Right lobe of liver (tissue), 6 donors: ENCODE measurements around the gene CYBRD1. TPM values are rescaled to one million over a fixed set of nuclear protein-coding genes. Genes with fewer than 3 reads are reported as not detected.

ENCODE experiments used
- ATAC-seq, 4 donors: fragments of 200-7000 bp; cut with Tn5 transposase; one replicate each; pipeline ENCODE4 v1.9.1; 2020; ENCODE audit warnings: mild to moderate bottlenecking in 4 of 4, moderate library complexity in 4 of 4
- DNase-seq, 3 donors: peaks; one replicate each; pipeline ENCODE4 v3.0.0-alpha.2; 2020
- H3K27ac ChIP-seq, 3 donors: fragments of 200-600 bp; one replicate each; pipeline ENCODE4 v1.8.0; 2022
- H3K27me3 ChIP-seq, 2 donors: fragments of 200-600 bp; one replicate each; pipeline ENCODE4 v1.8.0; 2022
- H3K36me3 ChIP-seq, 4 donors: fragments of 200-600 bp; sonication (generic) in 1 of 4; one replicate each; pipeline versions ENCODE4 v1.5.1 to v1.8.0; 2017 to 2022; ENCODE audit warnings: control low read depth in 1 of 4
- H3K4me1 ChIP-seq, 4 donors: fragments of 200-600 bp; sonication (generic) in 1 of 4; one replicate each; pipeline versions ENCODE4 v1.5.1 to v1.8.0; 2017 to 2022; ENCODE audit warnings: control low read depth in 1 of 4
- H3K4me3 ChIP-seq, 3 donors: fragments of 200-600 bp; one replicate each; pipeline ENCODE4 v1.8.0; 2022
- H3K9me3 ChIP-seq, 4 donors: fragments of 200-600 bp; sonication (generic) in 1 of 4; one replicate each; pipeline versions ENCODE4 v1.5.1 to v1.8.0; 2017 to 2022; ENCODE audit warnings: control low read depth in 1 of 4
- CTCF ChIP-seq, 4 donors: fragments of 200-600 bp in 3 of 4; fragments of 450-650 bp in 1 of 4; IDR thresholded peaks; one replicate each; pipeline versions ENCODE4 v1.5.1 to v1.8.0; 2016 to 2022; ENCODE audit warnings: antibody characterized with exemption in 4 of 4, mild to moderate bottlenecking in 2 of 4
- POLR2A ChIP-seq: fragments of 450-650 bp; IDR thresholded peaks from one replicate; pipeline ENCODE4 v1.6.1; 2017; ENCODE audit warnings: antibody characterized with exemption, mild to moderate bottlenecking
- WGBS: methylation state at CpG from one replicate; pipeline ENCODE4 v1.1.6; 2018; ENCODE audit warnings: low coverage, low lambda C conversion rate; ENCODE audit not compliant: insufficient coverage; ENCODE audit errors: missing lambda C conversion rate; 5-methylcytosine and 5-hydroxymethylcytosine counted together
- intact Hi-C, 2 donors: fragments of 100-400 bp; cut with DNase I; formaldehyde crosslinking; loops; one replicate each; pipeline versions ENCODE4 v1.11.2 to v1.14.1; 2022
- total RNA-seq, 6 experiments: library from RNA; depleted of rRNA in 2 of 6; stranded (reverse); fragments of >200 nt in 2 of 6; fragmentation: NEBNext Ultra II Directional in 3 of 6; extraction: Animal tissue kit (Norgen Biotek cat#: 25700) in 3 of 6; gene quantifications; one replicate each; pipeline versions ENCODE4 v1.1.0 to v1.2.4, GENCODE V29; 2016 to 2023
- donor health status: DM: no; HTN: yes; CAD: no.
- donor health status: DM: no; HTN: no; CAD: no.
- donor health status: DM: no; HTN: no; CAD: no.
- donor health status: DM: no; HTN: yes; CAD: no.
- donor health status: DM: no; HTN: yes; CAD: no.

CYBRD1 gene
- total RNA-seq, 6 experiments from 2014 or later = 7.3 to 15.1 (median 10.9) TPM

GRCh38 chr2:171583566-171583965 is 61.3 kb downstream of the CYBRD1 start:
- Histone ChIP-seq H3K27me3 (no peaks in the 10 kb centered on the region), H3K27ac (no peak overlapping the region), H3K9me3 (no peaks in the 10 kb centered on the region), H3K4me3 (no peak overlapping the region), H3K4me1 (no peaks in the 10 kb centered on the region), H3K36me3 (no peaks in the 10 kb centered on the region)
- ATAC-seq = no peak
- intact Hi-C loops = no loop called here
- TF ChIP-seq CTCF (IDR thresholded peaks at IDR 0.05) (no peak), POLR2A (no peak)
- no peak for DNase-seq
- WGBS = no CpG with 5 or more reads among the region's 1 CpG

- Histone ChIP-seq H3K36me3 (no peaks in the 10 kb centered on the region), H3K4me1 (no peaks in the 10 kb centered on the region), H3K9me3 (no peaks in the 10 kb centered on the region), H3K27ac (no peak overlapping the region), H3K27me3 (no peaks in the 10 kb centered on the region), H3K4me3 (no peak overlapping the region)
- WGBS = 84% methylated on average over 1 of the region's 1 CpG
- intact Hi-C loops = no loop called here
- no peak for DNase-seq
- TF ChIP-seq CTCF (IDR thresholded peaks at IDR 0.05) (no peak), POLR2A (no peak)
- no peak for ATAC-seq
Observed at GRCh38 chr2:171584001-171584400, 61.7 kb downstream of the CYBRD1 start.

- Histone ChIP-seq H3K27ac (no peak overlapping the region), H3K4me3 (no peak overlapping the region), H3K36me3 (no peaks in the 10 kb centered on the region), H3K4me1 (no peaks in the 10 kb centered on the region), H3K27me3 (no peaks in the 10 kb centered on the region), H3K9me3 (no peaks in the 10 kb centered on the region)
- ATAC-seq (no peak), DNase-seq (no peak)
- intact Hi-C loops = no loop called here
- 63% methylated on average over 4 of the region's 4 CpGs for WGBS
- TF ChIP-seq CTCF (IDR thresholded peaks at IDR 0.05) (no peak), POLR2A (no peak)
Observed at GRCh38 chr2:171587132-171587531, 64.9 kb downstream of the CYBRD1 start.

GRCh38 chr2:171587567-171587966 is 65.3 kb downstream of the CYBRD1 start:
- ATAC-seq = no peak
- no peak overlapping the region for H3K4me3 ChIP-seq
- no peak overlapping the region for H3K27ac ChIP-seq
- no peaks in the 10 kb centered on the region for H3K36me3 ChIP-seq
- no peaks in the 10 kb centered on the region for H3K27me3 ChIP-seq
- TF ChIP-seq CTCF (IDR thresholded peaks at IDR 0.05) (no peak), POLR2A (no peak)
- H3K9me3 ChIP-seq = no peaks in the 10 kb centered on the region
- 68% methylated on average over 4 of the region's 4 CpGs for WGBS
- intact Hi-C loops = no loop called here
- DNase-seq = no peak
- H3K4me1 ChIP-seq = no peaks in the 10 kb centered on the region

GRCh38 chr2:171590116-171590515 is 67.8 kb downstream of the CYBRD1 start:
- H3K36me3 ChIP-seq = no peaks in the 10 kb centered on the region
- H3K4me1 ChIP-seq = no peaks in the 10 kb centered on the region
- H3K27me3 ChIP-seq = no peaks in the 10 kb centered on the region
- H3K4me3 ChIP-seq = no peak overlapping the region
- intact Hi-C loops = no loop called here
- 86% methylated on average over 1 of the region's 1 CpG for WGBS
- DNase-seq (no peak), ATAC-seq (no peak)
- no peaks in the 10 kb centered on the region for H3K9me3 ChIP-seq
- no peak overlapping the region for H3K27ac ChIP-seq
- TF ChIP-seq POLR2A (no peak), CTCF (IDR thresholded peaks at IDR 0.05) (no peak)
